ENCODE results near the gene OLFML2A. TPM values are rescaled to one million over a fixed set of nuclear protein-coding genes. Genes with fewer than 3 reads are reported as not detected.
"Not testable (repeated sequence)": the region's sequence is repeated elsewhere in the genome, so short reads cannot be mapped to it uniquely, and the experiment has no call there.

The OLFML2A gene
- total RNA-seq, 2 experiments from 2014 or later: not detected

GRCh38 chr9:124828489-124829333 is 51.8 kb downstream of the OLFML2A start:
- Mint-ChIP-seq H3K27me3 (ENCODE audit: low read depth) (peaks cover 5% of the 10 kb centered on the region), H3K27ac (no peak overlapping the region), H3K36me3 (ENCODE audit: low read depth) (no peaks in the 10 kb centered on the region), H3K4me3 (no peak overlapping the region), H3K4me1 (ENCODE audit: low read depth) (no peaks in the 10 kb centered on the region), H3K9me3 (no peaks in the 10 kb centered on the region)
- DNase-seq: no peak
- intact Hi-C loops (cut with micrococcal nuclease): no loop called here
- CTCF ChIA-PET: no interaction called here

GRCh38 chr9:124829334-124829669 is 52.4 kb downstream of the OLFML2A start:
- Mint-ChIP-seq H3K9me3 (no peaks in the 10 kb centered on the region), H3K4me3 (no peak overlapping the region), H3K27ac (no peak overlapping the region), H3K4me1 (ENCODE audit: low read depth) (no peaks in the 10 kb centered on the region), H3K27me3 (ENCODE audit: low read depth) (peaks cover 5% of the 10 kb centered on the region), H3K36me3 (ENCODE audit: low read depth) (no peaks in the 10 kb centered on the region)
- CTCF ChIA-PET: no interaction called here
- no peak for DNase-seq
- intact Hi-C loops (cut with micrococcal nuclease): no loop called here

GRCh38 chr9:124830593-124830992 is 53.7 kb downstream of the OLFML2A start:
- H3K4me3 Mint-ChIP-seq: no peak overlapping the region
- H3K27me3 Mint-ChIP-seq (ENCODE audit: low read depth): peaks cover 5% of the 10 kb centered on the region
- H3K4me1 Mint-ChIP-seq (ENCODE audit: low read depth): no peaks in the 10 kb centered on the region

GRCh38 chr9:124831642-124832364 is 54.9 kb downstream of the OLFML2A start:
- H3K27me3 Mint-ChIP-seq (ENCODE audit: low read depth): peaks cover 8% of the 10 kb centered on the region
- no peaks in the 10 kb centered on the region for H3K4me1 Mint-ChIP-seq (ENCODE audit: low read depth)
- no peaks in the 10 kb centered on the region for H3K9me3 Mint-ChIP-seq
- no peak overlapping the region for H3K4me3 Mint-ChIP-seq
- H3K36me3 Mint-ChIP-seq (ENCODE audit: low read depth): no peaks in the 10 kb centered on the region
- CTCF ChIA-PET: interaction anchor here (1.7 kb wide), 1 partner anchor 20 kb away, joined by 7 read pairs; no protein-coding TSS in a partner anchor
- DNase-seq: no peak
- intact Hi-C loops (cut with micrococcal nuclease): no loop called here
- H3K27ac Mint-ChIP-seq: no peak overlapping the region

More at GRCh38 chr9:124830593-124830992, 53.7 kb downstream of the OLFML2A start:
- H3K27ac Mint-ChIP-seq: no peak overlapping the region
- H3K9me3 Mint-ChIP-seq: no peaks in the 10 kb centered on the region
- no peak for DNase-seq
- no peaks in the 10 kb centered on the region for H3K36me3 Mint-ChIP-seq (ENCODE audit: low read depth)
- CTCF ChIA-PET: interaction anchor here (1.7 kb wide), 1 partner anchor 22 kb away, joined by 7 read pairs; no protein-coding TSS in a partner anchor
- intact Hi-C loops (cut with micrococcal nuclease): no loop called here

- no peak overlapping the region for H3K27ac Mint-ChIP-seq
- no peak overlapping the region for H3K4me3 Mint-ChIP-seq
- no peak for DNase-seq
- intact Hi-C loops (cut with micrococcal nuclease): no loop called here
- no peaks in the 10 kb centered on the region for H3K4me1 Mint-ChIP-seq (ENCODE audit: low read depth)
- CTCF ChIA-PET: interaction anchor here (0.6 to 1.1 kb wide), 2 partner anchors 12 to 56 kb away, joined by 3 read pairs; no protein-coding TSS in a partner anchor
- H3K9me3 Mint-ChIP-seq: no peaks in the 10 kb centered on the region
- H3K27me3 Mint-ChIP-seq (ENCODE audit: low read depth): peaks cover 28% of the 10 kb centered on the region
- no peaks in the 10 kb centered on the region for H3K36me3 Mint-ChIP-seq (ENCODE audit: low read depth)
These were observed 57.7 kb downstream of the OLFML2A start for GRCh38 chr9:124834591-124834990.

GRCh38 chr9:124835026-124835557 is 58.2 kb downstream of the OLFML2A start:
- Mint-ChIP-seq H3K27ac (no peak overlapping the region), H3K9me3 (no peaks in the 10 kb centered on the region), H3K27me3 (ENCODE audit: low read depth) (peaks cover 28% of the 10 kb centered on the region), H3K4me3 (no peak overlapping the region), H3K4me1 (ENCODE audit: low read depth) (no peaks in the 10 kb centered on the region), H3K36me3 (ENCODE audit: low read depth) (no peaks in the 10 kb centered on the region)
- intact Hi-C loops (cut with micrococcal nuclease): no loop called here
- DNase-seq: no peak
- CTCF ChIA-PET: no interaction called here

- DNase-seq; H3K27ac Mint-ChIP-seq; H3K36me3 Mint-ChIP-seq (ENCODE audit: low read depth); intact Hi-C loops (cut with micrococcal nuclease); H3K4me3 Mint-ChIP-seq; H3K4me1 Mint-ChIP-seq (ENCODE audit: low read depth); H3K9me3 Mint-ChIP-seq: not testable (repeated sequence)
- CTCF ChIA-PET: interaction anchor here (0.6 to 1.9 kb wide), 3 partner anchors 15 to 420 kb away, joined by 4 to 6 read pairs (median 6); partner anchors contain the start of gene WDR38
- H3K27me3 Mint-ChIP-seq (ENCODE audit: low read depth): peaks cover 23% of the 10 kb centered on the region
These were observed 61.2 kb downstream of the OLFML2A start for GRCh38 chr9:124838132-124838531.

GRCh38 chr9:124838567-124839275 is 61.8 kb downstream of the OLFML2A start:
- DNase-seq; H3K9me3 Mint-ChIP-seq; H3K27ac Mint-ChIP-seq; H3K36me3 Mint-ChIP-seq (ENCODE audit: low read depth); H3K4me1 Mint-ChIP-seq (ENCODE audit: low read depth); intact Hi-C loops (cut with micrococcal nuclease); H3K4me3 Mint-ChIP-seq: not testable (repeated sequence)
- CTCF ChIA-PET: interaction anchor here (0.6 to 1.9 kb wide), 3 partner anchors 15 to 421 kb away, joined by 4 to 6 read pairs (median 6); partner anchors contain the start of gene WDR38
- peaks cover 23% of the 10 kb centered on the region for H3K27me3 Mint-ChIP-seq (ENCODE audit: low read depth)

- Mint-ChIP-seq H3K4me3 (no peak overlapping the region), H3K27me3 (ENCODE audit: low read depth) (peaks cover 25% of the 10 kb centered on the region), H3K4me1 (ENCODE audit: low read depth) (no peaks in the 10 kb centered on the region), H3K27ac (no peak overlapping the region), H3K36me3 (ENCODE audit: low read depth) (no peaks in the 10 kb centered on the region), H3K9me3 (no peaks in the 10 kb centered on the region)
- intact Hi-C loops (cut with micrococcal nuclease): no loop called here
- CTCF ChIA-PET: interaction anchor here (0.7 to 4.3 kb wide), 6 partner anchors 9 to 66 kb away, joined by 3 to 37 read pairs (median 4); partner anchors contain the start of gene WDR38
- no peak for DNase-seq
These were observed 62.8 kb downstream of the OLFML2A start for GRCh38 chr9:124839612-124840299.

- Mint-ChIP-seq H3K36me3 (ENCODE audit: low read depth) (no peaks in the 10 kb centered on the region), H3K9me3 (no peaks in the 10 kb centered on the region), H3K4me1 (ENCODE audit: low read depth) (no peaks in the 10 kb centered on the region), H3K27ac (no peak overlapping the region), H3K4me3 (no peak overlapping the region), H3K27me3 (ENCODE audit: low read depth) (peaks cover 25% of the 10 kb centered on the region)
- intact Hi-C loops (cut with micrococcal nuclease): no loop called here
- CTCF ChIA-PET: interaction anchor here (0.7 to 4.3 kb wide), 6 partner anchors 8 to 67 kb away, joined by 3 to 37 read pairs (median 4); partner anchors contain the start of gene WDR38
- DNase-seq: no peak
These were observed 63.4 kb downstream of the OLFML2A start for GRCh38 chr9:124840300-124840833.

GRCh38 chr9:124841075-124841821 is 64.3 kb downstream of the OLFML2A start:
- H3K27ac Mint-ChIP-seq: no peak overlapping the region
- no peaks in the 10 kb centered on the region for H3K4me1 Mint-ChIP-seq (ENCODE audit: low read depth)
- intact Hi-C loops (cut with micrococcal nuclease): no loop called here
- no peak for DNase-seq
- H3K36me3 Mint-ChIP-seq (ENCODE audit: low read depth): no peaks in the 10 kb centered on the region
- no peak overlapping the region for H3K4me3 Mint-ChIP-seq
- CTCF ChIA-PET: interaction anchor here (0.7 to 4.3 kb wide), 4 partner anchors 11 to 68 kb away, joined by 3 to 37 read pairs (median 5); partner anchors contain the start of gene WDR38
- H3K27me3 Mint-ChIP-seq (ENCODE audit: low read depth): peaks cover 22% of the 10 kb centered on the region
- H3K9me3 Mint-ChIP-seq: no peaks in the 10 kb centered on the region
